ENCODE results near the gene MYH9. TPM values are rescaled to one million over a fixed set of nuclear protein-coding genes. Genes with fewer than 3 reads are reported as not detected.

Gene MYH9
- total RNA-seq, 1 experiment from 2014 or later = 653 TPM

- no peak for TF ChIP-seq CTCF (IDR thresholded peaks at IDR 0.05; ENCODE audit: unreplicated experiment)
- Mint-ChIP-seq H3K27me3 (ENCODE audit: insufficient read depth, unreplicated experiment) (no peaks in the 10 kb centered on the region), H3K4me1 (ENCODE audit: insufficient read depth, unreplicated experiment) (peaks cover 40% of the 10 kb centered on the region), H3K36me3 (ENCODE audit: insufficient read depth, unreplicated experiment) (peaks cover 64% of the 10 kb centered on the region), H3K4me3 (ENCODE audit: unreplicated experiment) (no peak overlapping the region), H3K27ac (ENCODE audit: low read depth, unreplicated experiment) (no peak overlapping the region), H3K9me3 (ENCODE audit: unreplicated experiment) (no peaks in the 10 kb centered on the region)
- ChIA-PET CTCF (interaction anchor here (0.9 to 1.2 kb wide), 2 partner anchors 9 to 46 kb away, joined by 3 read pairs; no protein-coding TSS in a partner anchor), POLR2A (interaction anchor here (1.0 to 1.4 kb wide), 3 partner anchors 15 to 122 kb away, joined by 3 to 4 read pairs (median 3); no protein-coding TSS in a partner anchor)
- intact Hi-C loops (cut with micrococcal nuclease) = no loop called here
- no peak for DNase-seq (ENCODE audit: unreplicated experiment)
- BruUV-seq (replicated peaks) = TSS peak; percentile 29
Observed at GRCh38 chr22:36348760-36349159, 39.0 kb downstream of the MYH9 start.

DNA sequence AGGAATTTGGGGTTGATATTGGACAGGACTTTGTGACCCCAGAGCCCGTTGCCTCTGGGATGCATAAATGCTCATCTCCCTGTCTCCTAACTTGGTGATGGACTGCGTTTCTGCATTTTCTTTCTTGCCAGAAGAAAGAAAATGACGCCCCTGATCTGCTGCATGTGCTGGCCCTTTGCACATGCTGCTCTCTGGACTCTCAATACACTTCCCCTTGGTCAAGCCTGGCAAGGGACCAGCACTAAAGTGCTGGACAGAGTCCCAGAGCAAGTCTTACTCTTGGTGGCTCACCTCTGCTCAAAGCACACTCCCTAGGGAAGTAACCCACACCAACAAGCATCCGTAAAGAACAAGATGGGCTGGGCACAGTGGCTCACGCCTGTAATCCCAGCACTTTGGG is 40.7 kb downstream of the MYH9 start:
- CTCF ChIA-PET = interaction anchor here (0.7 to 0.8 kb wide), 3 partner anchors 39 to 427 kb away, joined by 3 to 5 read pairs (median 3); no protein-coding TSS in a partner anchor
- no peaks in the 10 kb centered on the region for H3K27me3 Mint-ChIP-seq (ENCODE audit: insufficient read depth, unreplicated experiment)
- no peak for TF ChIP-seq CTCF (IDR thresholded peaks at IDR 0.05; ENCODE audit: unreplicated experiment)
- peaks cover 78% of the 10 kb centered on the region for H3K36me3 Mint-ChIP-seq (ENCODE audit: insufficient read depth, unreplicated experiment)
- intact Hi-C loops (cut with micrococcal nuclease) = no loop called here
- BruUV-seq (replicated peaks) = no TSS peak
- no peak overlapping the region for H3K27ac Mint-ChIP-seq (ENCODE audit: low read depth, unreplicated experiment)
- H3K4me3 Mint-ChIP-seq (ENCODE audit: unreplicated experiment) = no peak overlapping the region
- no peak for DNase-seq (ENCODE audit: unreplicated experiment)
- H3K4me1 Mint-ChIP-seq (ENCODE audit: insufficient read depth, unreplicated experiment) = peaks cover 32% of the 10 kb centered on the region
- POLR2A ChIA-PET = interaction anchor here (1.0 to 5.8 kb wide), 4 partner anchors 14 to 135 kb away, joined by 3 to 37 read pairs (median 4); no protein-coding TSS in a partner anchor
- no peaks in the 10 kb centered on the region for H3K9me3 Mint-ChIP-seq (ENCODE audit: unreplicated experiment)

- Mint-ChIP-seq H3K36me3 (ENCODE audit: insufficient read depth, unreplicated experiment) (peaks cover 96% of the 10 kb centered on the region), H3K27me3 (ENCODE audit: insufficient read depth, unreplicated experiment) (no peaks in the 10 kb centered on the region), H3K4me1 (ENCODE audit: insufficient read depth, unreplicated experiment) (peaks cover 22% of the 10 kb centered on the region), H3K9me3 (ENCODE audit: unreplicated experiment) (no peaks in the 10 kb centered on the region), H3K27ac (ENCODE audit: low read depth, unreplicated experiment) (peak overlapping the region; percentile 72), H3K4me3 (ENCODE audit: unreplicated experiment) (peak overlapping the region; percentile 15)
- no peak for TF ChIP-seq CTCF (IDR thresholded peaks at IDR 0.05; ENCODE audit: unreplicated experiment)
- BruUV-seq (replicated peaks) = no TSS peak
- ChIA-PET POLR2A (interaction anchor here (0.7 to 5.8 kb wide), 7 partner anchors 9 to 19 kb away, joined by 3 to 37 read pairs (median 6); no protein-coding TSS in a partner anchor), CTCF (interaction anchor here (0.8 to 1.4 kb wide), 2 partner anchors 42 to 125 kb away, joined by 3 to 4 read pairs; no protein-coding TSS in a partner anchor)
- intact Hi-C loops (cut with micrococcal nuclease) = no loop called here
- no peak for DNase-seq (ENCODE audit: unreplicated experiment)
Observed at GRCh38 chr22:36344106-36344827, 43.5 kb downstream of the MYH9 start.

DNA sequence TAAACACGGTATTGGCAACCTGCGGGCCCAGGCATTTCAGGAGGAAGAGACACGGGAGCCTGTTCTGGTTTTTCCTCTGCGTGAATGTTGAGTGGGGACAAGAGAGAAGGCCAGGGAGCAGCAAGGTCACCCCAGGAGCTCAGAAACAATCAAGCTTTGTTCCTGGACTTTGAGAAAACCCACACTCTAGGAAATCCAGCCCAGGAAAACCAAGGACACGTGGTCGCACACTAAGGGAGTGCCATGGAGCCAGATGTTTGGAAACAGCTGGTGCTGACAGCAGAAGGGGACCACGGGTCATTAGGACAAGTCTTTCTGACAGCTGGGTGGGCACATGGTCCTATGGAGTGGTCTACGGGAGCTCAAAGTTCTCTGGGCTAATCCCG is 44.1 kb downstream of the MYH9 start:
- no TSS peak for BruUV-seq (replicated peaks)
- ChIA-PET CTCF (interaction anchor here (0.8 to 1.4 kb wide), 2 partner anchors 41 to 126 kb away, joined by 3 to 4 read pairs; no protein-coding TSS in a partner anchor), POLR2A (interaction anchor here (0.7 to 5.8 kb wide), 8 partner anchors 8 to 44 kb away, joined by 3 to 37 read pairs (median 6); partner anchors contain the start of gene MYH9)
- Mint-ChIP-seq H3K4me3 (ENCODE audit: unreplicated experiment) (no peak overlapping the region), H3K4me1 (ENCODE audit: insufficient read depth, unreplicated experiment) (peaks cover 22% of the 10 kb centered on the region), H3K36me3 (ENCODE audit: insufficient read depth, unreplicated experiment) (peaks cover 96% of the 10 kb centered on the region), H3K9me3 (ENCODE audit: unreplicated experiment) (no peaks in the 10 kb centered on the region), H3K27me3 (ENCODE audit: insufficient read depth, unreplicated experiment) (no peaks in the 10 kb centered on the region), H3K27ac (ENCODE audit: low read depth, unreplicated experiment) (peak overlapping the region; percentile 61)
- intact Hi-C loops (cut with micrococcal nuclease) = no loop called here
- no peak for DNase-seq (ENCODE audit: unreplicated experiment)
- TF ChIP-seq CTCF (IDR thresholded peaks at IDR 0.05; ENCODE audit: unreplicated experiment) = no peak

Measured in MCF 10A (cell line).